Stimulated activated CD8-positive, alpha-beta memory T cell treated with anti-CD3 and anti-CD28 coated beads, Interleukin-15, amount 100 ng/mL, for 4 hours (primary cell): ENCODE results near the gene ARMC5.
"Not testable (repeated sequence)": the region's sequence is repeated elsewhere in the genome, so short reads cannot be mapped to it uniquely, and the experiment has no call there.

ENCODE experiments used
- DNase-seq, 2 donors: peaks; one replicate each; pipeline ENCODE4 v3.0.0-alpha.2; 2020; ENCODE audit warnings: low read depth in 2 of 2

The ARMC5 gene

GRCh38 chr16:31458844-31459686 lies at the start of gene ARMC5:
ARMC5 (plus strand) TSS chr16:31459501; CDS start chr16:31459525, 24 bp downstream.
- DNase-seq, result peak; percentile 95

DNA sequence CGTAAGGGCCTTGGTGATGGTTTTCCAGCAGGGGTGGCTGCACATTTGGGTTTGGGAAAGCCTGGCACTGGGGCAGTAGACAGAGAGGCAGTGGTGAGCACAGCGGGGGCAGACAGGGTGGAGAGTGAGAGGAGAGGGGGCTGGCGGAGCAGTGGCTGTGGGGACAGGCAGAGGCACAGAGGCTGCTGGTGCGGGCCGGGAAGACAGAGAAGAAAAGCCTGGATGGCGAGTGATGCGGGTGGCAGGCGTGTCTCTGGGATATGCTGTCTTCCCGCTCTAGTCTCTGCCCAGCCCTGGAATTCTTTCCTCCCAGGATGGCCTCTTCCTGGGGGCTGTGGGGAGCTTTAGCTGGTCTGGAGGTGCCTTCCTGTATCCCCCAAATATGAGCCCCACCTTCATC lies 49.2 kb upstream of the ARMC5 start:
- DNase-seq, result no peak

- DNase-seq, result no peak
Measured at GRCh38 chr16:31411024-31411844, 48.1 kb upstream of the ARMC5 start.

DNA sequence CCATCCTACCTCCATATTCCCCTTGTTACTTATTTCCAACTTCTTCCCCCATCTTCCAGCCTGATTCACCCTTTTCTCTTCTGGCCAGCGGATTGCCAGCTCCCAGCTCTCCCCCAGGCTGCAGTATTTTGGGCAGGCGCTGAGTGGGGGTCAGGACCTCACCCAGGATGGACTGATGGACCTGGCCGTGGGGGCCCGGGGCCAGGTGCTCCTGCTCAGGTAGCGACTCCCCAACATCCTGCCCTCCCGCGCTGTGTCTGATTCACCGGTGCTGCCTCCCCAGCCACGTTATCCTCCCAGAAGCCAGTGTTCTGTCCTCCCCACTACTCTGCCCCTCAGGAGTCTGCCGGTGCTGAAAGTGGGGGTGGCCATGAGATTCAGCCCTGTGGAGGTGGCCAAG lies 46.6 kb upstream of the ARMC5 start:
- no peak for DNase-seq

GRCh38 chr16:31413381-31413780 lies 45.9 kb upstream of the ARMC5 start:
- DNase-seq, result no peak

GRCh38 chr16:31413943-31414342 lies 45.4 kb upstream of the ARMC5 start:
- DNase-seq, result no peak

- no peak for DNase-seq
Measured at GRCh38 chr16:31414706-31415105, 44.6 kb upstream of the ARMC5 start.

DNA sequence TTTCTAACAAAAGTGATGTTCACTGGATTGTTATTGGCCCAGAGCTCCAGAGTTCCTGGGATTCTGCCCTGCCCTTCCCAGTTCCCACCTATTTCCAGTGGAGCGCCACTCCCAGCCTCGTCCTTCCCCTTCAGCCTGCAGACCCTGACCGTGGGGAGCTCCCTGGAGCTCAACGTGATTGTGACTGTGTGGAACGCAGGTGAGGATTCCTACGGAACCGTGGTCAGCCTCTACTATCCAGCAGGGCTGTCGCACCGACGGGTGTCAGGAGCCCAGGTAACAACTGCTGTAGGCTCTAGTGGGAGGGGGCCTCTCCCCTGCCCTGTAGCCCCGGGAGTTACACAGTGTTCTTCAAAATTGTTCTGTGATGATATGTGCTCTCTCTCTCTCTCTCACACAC lies 42.9 kb upstream of the ARMC5 start:
- DNase-seq, result no peak

GRCh38 chr16:31417036-31417435 lies 42.3 kb upstream of the ARMC5 start:
- DNase-seq, result not testable (repeated sequence)

GRCh38 chr16:31417916-31418315 lies 41.4 kb upstream of the ARMC5 start:
- DNase-seq, result no peak

DNA sequence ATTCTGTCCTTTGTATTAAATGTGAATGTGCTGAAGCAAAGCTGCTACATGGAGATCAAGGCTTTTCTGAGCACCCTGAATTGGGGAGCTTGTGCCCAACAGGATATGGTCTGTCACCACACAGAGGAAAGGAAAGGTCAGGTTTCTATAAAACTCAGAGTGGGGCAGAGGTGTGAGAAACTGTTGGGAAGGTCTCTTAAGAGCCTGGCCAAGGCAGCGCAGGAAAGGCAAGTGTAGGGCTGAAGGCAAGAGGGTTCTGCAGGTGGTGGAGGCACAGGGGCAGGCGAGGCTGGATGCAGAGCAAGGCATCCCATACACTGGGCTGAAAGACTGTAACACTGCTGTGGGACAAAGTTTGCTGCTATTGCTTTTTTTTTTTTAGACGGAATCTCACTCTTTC lies 39.3 kb upstream of the ARMC5 start:
- no peak for DNase-seq

GRCh38 chr16:31421587-31421986 lies 37.7 kb upstream of the ARMC5 start:
- peak; percentile 25 to 36 for DNase-seq

DNA sequence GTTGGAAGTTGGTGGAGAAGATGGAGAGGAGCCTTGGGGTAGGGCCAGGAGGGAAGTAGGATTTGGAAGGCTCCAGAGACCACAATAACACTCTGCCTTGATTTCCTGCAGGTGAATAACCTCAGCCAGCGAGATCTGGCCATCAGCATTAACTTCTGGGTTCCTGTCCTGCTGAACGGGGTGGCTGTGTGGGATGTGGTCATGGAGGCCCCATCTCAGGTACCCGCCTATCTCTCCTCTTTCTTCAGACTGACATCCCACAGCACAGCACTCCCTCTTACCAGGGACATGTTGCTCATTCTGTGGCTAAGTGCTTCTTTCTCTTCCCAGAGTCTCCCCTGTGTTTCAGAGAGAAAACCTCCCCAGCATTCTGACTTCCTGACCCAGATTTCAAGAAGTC lies 36.1 kb upstream of the ARMC5 start:
- DNase-seq, result no peak

DNA sequence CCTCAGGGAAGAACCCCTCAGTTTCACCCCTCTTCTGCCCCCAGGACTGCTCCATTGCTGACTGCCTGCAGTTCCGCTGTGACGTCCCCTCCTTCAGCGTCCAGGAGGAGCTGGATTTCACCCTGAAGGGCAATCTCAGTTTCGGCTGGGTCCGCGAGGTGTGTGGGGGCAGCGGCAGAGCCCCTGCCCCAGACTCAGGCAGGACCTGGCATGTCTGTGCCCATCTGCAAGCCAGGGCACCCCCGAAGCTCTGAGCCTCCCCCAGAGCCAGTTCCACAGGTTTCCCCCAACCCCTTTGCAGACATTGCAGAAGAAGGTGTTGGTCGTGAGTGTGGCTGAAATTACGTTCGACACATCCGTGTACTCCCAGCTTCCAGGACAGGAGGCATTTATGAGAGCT lies 35.5 kb upstream of the ARMC5 start:
- DNase-seq, result no peak

- peak; percentile 68 to 73 for DNase-seq
Measured at GRCh38 chr16:31427441-31428278, 31.6 kb upstream of the ARMC5 start.

- DNase-seq, result no peak
Measured at GRCh38 chr16:31428279-31428597, 31.1 kb upstream of the ARMC5 start, which contains the start of gene COX6A2. COX6A2 (minus strand) TSS chr16:31428360; CDS start chr16:31428325, 35 bp downstream.

DNA sequence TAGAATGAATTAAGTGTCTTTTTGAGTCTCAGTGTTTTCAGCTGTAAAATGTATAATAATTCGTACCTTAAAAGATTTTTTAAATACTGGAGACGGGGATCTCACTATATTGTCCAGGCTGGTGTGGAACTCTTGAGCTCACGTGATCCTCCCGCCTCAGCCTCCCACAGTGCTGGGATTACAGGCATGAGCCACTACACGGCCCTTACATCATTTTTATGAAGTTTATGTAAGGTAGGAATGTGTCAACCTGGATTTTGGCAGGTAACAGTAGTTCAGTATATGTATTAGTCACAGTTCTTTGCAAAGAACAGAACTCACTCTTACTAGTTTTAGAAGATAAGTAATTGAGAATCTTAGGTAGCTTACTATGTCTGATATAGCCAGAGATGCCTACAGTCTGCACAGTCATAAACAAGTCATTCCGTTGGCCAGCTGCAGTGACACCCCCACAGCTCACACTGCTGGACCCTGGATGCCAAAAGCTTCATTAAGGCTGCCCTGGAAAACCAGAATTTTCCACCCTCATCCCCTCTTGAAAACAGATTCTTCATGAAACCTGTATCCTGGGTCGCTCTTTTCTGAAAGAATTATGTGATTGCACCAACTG lies 30.6 kb upstream of the ARMC5 start:
- DNase-seq, result no peak

DNA sequence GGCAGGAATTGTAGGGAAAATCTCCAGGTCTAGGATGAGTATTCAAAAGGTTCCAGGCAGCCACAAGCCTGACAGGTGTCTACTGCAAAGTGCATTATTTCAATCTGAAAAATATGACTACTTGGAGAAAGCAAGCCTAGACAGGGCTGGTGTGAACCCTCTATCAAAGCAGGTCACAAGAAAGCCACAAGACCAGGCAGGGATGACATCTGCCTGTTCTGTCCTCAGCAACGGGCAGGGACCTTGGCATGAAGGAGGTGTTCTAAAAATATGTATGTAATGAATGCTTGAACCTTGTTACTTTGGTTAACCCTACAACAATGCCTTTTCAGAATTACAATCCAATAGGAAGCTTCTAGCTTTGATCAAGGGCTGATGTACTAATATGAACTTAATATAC lies 30.0 kb upstream of the ARMC5 start:
- no peak for DNase-seq

DNA sequence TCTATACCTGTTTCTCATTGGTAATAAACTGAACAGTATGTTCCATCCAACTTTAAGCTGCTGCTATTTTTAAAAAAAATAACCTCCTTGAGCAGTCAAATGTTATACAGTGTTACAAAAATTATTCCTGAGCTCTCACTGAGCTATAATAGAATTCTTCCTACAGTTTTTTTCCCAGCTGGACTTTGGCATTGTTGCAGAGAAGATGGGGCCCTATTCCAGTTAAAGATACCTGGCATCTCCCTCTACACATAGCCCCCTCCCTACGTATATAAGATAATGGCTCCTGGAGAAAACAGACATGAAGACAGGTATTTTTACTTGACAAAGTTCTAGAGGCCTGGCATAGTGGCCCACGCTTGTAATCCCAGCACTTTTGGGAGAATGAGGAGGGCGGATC lies 29.5 kb upstream of the ARMC5 start:
- no peak for DNase-seq

- DNase-seq, result no peak
Measured at GRCh38 chr16:31430380-31431052, 28.8 kb upstream of the ARMC5 start.
